Measurements from ENCODE around the gene PIK3R2. TPM values are rescaled to one million over a fixed set of nuclear protein-coding genes. Genes with fewer than 3 reads are reported as not detected.
"Not testable (repeated sequence)": the region's sequence is repeated elsewhere in the genome, so short reads cannot be mapped to it uniquely, and the experiment has no call there.

Gene PIK3R2
- total RNA-seq, 2 donors from 2014 or later, result 11.5 to 13.0 TPM

DNA sequence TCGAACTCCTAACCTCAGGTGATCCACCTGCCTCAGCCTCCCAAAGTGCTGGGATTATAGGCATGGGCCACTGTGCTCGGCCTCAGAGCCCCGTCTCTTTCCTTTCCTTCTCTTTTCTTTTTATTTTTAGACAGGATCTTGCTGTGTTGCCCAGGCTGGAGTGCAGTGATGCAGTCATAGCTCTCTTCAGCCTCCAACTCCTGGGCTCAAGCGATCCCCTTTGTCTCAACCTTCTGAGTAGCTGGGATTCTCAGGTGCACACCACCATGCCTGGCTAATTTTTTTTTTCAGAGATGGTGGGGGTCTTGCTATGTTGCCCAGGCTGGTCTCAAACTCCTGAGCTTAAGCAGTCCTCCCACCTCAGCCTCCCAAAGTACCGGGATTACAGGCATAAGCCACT, 56.9 kb downstream of the PIK3R2 start:
- intact Hi-C loops (cut with DNase I), result loop anchor here (5.0 to 10.0 kb wide), 2 partner anchors 42 to 45 kb away; a partner anchor contains a TSS
- not testable (repeated sequence) for DNase-seq (ENCODE audit: low spot score)

DNA sequence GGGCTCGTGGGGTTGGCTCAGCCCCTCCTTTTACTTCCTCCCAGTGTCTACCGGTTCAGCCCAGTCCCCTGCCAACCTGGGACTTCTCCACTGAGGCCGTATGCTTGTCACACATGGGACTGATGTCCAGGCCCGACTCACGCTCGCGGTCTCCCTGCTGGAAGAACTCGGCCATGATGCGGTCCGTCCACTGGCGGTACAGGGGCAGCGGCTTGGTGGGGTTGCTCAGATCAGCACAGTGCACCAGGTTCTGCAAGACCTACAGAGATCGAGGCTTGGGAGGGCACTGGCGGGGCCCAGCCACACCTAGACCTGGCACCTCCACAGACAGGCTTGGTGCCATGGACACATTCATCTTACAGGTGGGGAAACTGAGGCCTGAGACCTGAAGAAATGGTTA, 58.7 kb downstream of the PIK3R2 start:
- intact Hi-C loops (cut with DNase I), result loop anchor here in 1 of 2 donors (5.0 kb wide), 1 partner anchor 41 kb away; no protein-coding TSS in a partner anchor
- DNase-seq (ENCODE audit: low spot score), result no peak

DNA sequence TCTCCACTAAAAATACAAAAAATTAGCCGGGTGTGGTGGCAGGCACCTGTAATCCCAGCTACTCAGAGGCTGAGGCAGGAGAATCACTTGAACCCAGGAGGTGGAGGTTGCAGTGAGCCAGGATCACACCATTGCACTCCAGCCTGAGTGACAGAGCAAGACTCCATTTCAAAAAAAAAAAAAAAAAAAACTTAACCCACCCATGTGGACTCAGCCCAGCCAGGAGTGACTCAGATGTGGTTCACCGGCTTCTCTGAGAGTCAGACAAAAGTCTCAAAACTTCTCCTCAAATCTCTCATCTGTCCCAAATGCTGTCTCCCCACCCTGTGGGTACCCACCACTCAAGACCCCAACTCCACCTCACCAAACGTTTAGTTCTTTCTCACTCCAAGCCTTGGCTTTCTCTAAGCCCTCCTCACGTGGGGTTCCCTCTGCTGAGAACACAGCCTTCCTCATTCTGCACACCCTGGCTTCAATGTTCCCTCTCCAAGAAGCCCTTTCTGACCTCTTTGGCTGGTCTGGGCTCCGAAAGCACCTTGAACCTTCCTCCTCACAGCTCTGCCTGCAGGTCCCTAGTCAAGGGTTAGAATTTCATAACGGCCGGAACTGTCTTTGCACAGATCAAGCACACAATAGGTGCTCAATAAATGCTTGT, 61.9 kb downstream of the PIK3R2 start:
- no peak for DNase-seq (ENCODE audit: low spot score)
- intact Hi-C loops (cut with DNase I), result loop anchor here in 1 of 2 donors (5.0 kb wide), 1 partner anchor 37 kb away; no protein-coding TSS in a partner anchor

DNA sequence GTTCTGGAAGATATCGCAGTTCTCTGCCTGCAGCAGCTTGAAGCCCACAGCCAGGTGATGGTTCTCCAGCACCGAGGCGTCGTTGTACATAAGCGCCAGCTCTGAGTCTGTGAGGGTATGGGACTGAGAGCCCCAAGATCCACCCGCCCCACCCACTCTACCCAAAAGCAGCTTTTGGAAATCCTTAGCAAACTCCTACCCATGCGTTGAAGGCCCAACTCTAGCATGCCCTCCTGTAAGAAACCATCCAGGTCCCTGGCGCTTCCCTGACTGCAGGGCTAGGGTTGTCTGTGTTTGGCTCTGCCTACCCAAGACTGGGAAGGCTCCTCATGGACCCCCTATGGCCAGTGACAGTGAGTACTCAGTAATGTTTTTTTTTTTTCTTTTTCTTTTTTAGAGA, 63.8 kb downstream of the PIK3R2 start:
- intact Hi-C loops (cut with DNase I), result no loop called here
- DNase-seq (ENCODE audit: low spot score), result no peak

DNA sequence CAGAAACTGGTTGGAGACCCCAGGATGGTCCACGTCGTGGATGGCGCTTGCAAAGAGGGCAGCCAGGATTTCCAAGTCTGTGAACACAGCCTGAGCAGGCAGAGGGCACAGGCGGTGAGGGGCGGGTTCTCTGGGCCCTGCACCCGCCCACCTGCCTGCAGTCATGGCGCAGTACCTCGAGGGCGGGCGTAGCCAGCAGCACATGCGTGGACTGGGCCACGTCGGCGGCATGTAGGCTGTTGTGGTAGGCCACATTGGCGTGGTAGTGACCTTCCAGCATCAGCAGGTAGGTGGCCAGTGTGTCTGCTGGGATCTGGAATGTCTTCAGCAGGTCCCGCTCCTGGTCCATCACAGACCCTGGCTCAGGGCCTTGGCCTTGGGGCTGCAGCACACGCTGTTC, 65.2 kb downstream of the PIK3R2 start:
- intact Hi-C loops (cut with DNase I), result no loop called here
- DNase-seq (ENCODE audit: low spot score), result no peak

DNA sequence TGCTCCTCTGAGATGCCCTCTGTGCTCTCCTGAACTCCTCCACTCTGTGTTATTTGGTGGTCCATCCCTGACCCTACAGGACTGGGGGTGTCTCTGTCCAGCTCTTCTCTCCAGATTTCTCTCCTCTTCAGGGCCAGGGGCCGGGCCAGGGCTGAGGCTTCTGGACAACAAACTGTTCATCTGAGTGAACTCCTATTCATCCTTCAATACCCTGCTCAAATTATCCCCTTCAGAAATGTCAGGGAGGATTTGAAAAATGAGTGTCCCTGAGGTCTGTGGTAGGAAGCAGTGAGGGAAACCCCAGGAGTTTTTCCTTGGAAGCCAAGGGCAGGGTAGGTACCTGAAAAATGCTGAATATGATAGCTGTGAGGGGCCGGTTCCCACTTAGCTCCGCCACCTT, 65.6 kb downstream of the PIK3R2 start:
- intact Hi-C loops (cut with DNase I), result no loop called here
- DNase-seq (ENCODE audit: low spot score), result no peak

Other genes with a start within 250 kb of the PIK3R2 start
- 10 to 100 TPM; 48.5 to 73.0 TPM for gene CCDC124, start 220.1 kb upstream of the PIK3R2 start, total RNA-seq
- gene KCNN1, start 186.1 kb upstream of the PIK3R2 start, total RNA-seq, result under 1 TPM in 1 of 2 donors, not detected in 1; 0.33 TPM
- gene ARRDC2, start 145.0 kb upstream of the PIK3R2 start, total RNA-seq, result 10 to 100 TPM; 21.0 to 25.2 TPM
- gene IL12RB1, start 66.2 kb upstream of the PIK3R2 start, total RNA-seq, result 1 to 10 TPM; 1.7 to 2.3 TPM
- gene MAST3, start 55.4 kb upstream of the PIK3R2 start, total RNA-seq, result 1 to 10 TPM; 5.6 to 7.1 TPM
- gene IFI30, start 20.6 kb downstream of the PIK3R2 start, total RNA-seq, result 10 to 100 TPM; 60.7 to 76.7 TPM
- gene MPV17L2, start 40.1 kb downstream of the PIK3R2 start, total RNA-seq, result 1 to 10 TPM; 6.1 to 6.6 TPM
- 1 to 10 TPM; 1.9 to 2.9 TPM for gene RAB3A, start 50.9 kb downstream of the PIK3R2 start, total RNA-seq
- gene PDE4C, start 73.3 kb downstream of the PIK3R2 start, total RNA-seq, result 1 to 10 TPM in 1 of 2 donors, under 1 TPM in 1; 0.90 to 1.1 TPM
- 1 to 10 TPM; 2.6 to 4.9 TPM for gene IQCN, start 121.3 kb downstream of the PIK3R2 start, total RNA-seq
- 100 to 1,000 TPM; 192 to 231 TPM for gene JUND, start 128.5 kb downstream of the PIK3R2 start, total RNA-seq
- gene LSM4, start 169.9 kb downstream of the PIK3R2 start, total RNA-seq, result 10 to 100 TPM; 44.4 to 46.9 TPM
- gene PGPEP1, start 187.4 kb downstream of the PIK3R2 start, total RNA-seq, result 10 to 100 TPM; 42.8 to 48.6 TPM
- 1 to 10 TPM; 3.1 to 4.5 TPM for gene GDF15, start 233.0 kb downstream of the PIK3R2 start, total RNA-seq
- 10 to 100 TPM in 1 of 2 donors, 1 to 10 TPM in 1; 6.8 to 16.8 TPM for gene LRRC25, start 244.5 kb downstream of the PIK3R2 start, total RNA-seq

All from posterior vena cava (tissue), 2 donors.